Skin of body (tissue), 2 donors: ENCODE measurements around the gene GPC3. TPM values are rescaled to one million over a fixed set of nuclear protein-coding genes. Genes with fewer than 3 reads are reported as not detected.

Source experiments
- DNase-seq: peaks from one replicate; lab custom pipeline; 2025; lab: John Stamatoyannopoulos, UW
- total RNA-seq: library from RNA; depleted of rRNA; stranded (reverse); fragments of >200 nt; gene quantifications from one replicate; pipeline ENCODE4 v1.2.3, GENCODE V29; 2014

Gene GPC3
- total RNA-seq, 1 donor from 2014 or later: 307 TPM

DNA sequence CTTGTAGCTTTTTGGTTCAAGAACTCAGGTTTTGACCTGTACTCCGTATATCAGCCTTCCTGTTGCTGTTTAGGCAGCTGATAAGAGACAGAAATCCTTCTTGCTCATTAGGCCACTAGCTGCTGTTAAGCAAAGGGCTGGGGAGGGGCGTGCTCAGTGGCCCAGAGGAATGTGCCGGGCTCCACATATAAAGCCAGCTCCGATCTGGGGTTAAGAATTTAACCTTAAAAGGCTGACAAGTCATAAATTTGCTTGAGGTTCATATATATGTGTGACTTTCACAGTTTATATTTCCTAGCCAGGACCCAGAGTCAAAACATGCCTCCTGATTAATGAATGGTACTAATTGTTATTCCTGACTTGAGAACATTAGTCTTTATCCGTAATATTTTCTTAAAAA lies 15.3 kb downstream of the GPC3 start:
- DNase-seq: no peak

GRCh38 chrX:133969191-133969590 lies 16.2 kb downstream of the GPC3 start:
- no peak for DNase-seq

GRCh38 chrX:133968109-133968508 lies 17.3 kb downstream of the GPC3 start:
- no peak for DNase-seq

DNA sequence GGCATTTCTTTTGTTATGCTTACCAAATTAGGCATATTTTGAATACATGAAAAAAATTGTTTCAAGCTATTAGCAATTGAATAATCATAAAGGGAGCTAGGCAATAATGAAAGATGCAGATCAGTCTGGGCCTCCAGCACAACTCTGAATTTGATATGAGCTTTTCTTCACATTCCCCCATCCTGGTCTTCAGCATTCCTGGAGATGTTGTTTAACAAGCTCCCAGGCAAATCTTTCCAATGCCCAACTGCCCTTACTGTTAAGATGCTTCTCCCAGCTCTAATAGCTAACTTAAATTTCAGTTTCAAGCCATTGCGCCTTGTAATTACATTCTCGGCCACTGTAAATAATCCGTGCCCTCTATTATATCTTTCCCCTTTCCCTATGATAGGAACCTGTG lies 19.2 kb downstream of the GPC3 start:
- DNase-seq: no peak

- DNase-seq: no peak
Observed at GRCh38 chrX:133965321-133965720, 20.1 kb downstream of the GPC3 start.

- no peak for DNase-seq
Observed at GRCh38 chrX:133961046-133961445, 24.3 kb downstream of the GPC3 start.

DNA sequence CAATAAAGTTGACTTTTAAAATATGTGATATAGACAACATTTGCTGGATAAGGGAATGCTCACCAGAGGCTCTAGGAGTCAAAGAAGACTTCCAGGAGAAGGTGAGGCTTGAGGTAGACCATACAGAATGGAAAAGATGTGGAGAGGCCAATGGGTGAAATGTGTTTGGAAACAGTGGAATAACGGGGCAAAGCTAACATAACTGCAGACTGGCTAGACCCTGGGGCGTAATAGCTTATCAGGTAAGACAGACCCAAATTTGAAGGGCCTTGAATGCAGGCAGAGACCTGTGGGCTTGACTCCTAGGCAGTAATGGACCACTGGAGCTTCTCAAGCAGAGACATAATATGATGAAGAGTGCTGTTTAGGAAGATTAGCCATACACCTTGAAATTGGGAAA lies 25.4 kb downstream of the GPC3 start:
- DNase-seq: no peak

GRCh38 chrX:133958997-133959688 lies 26.3 kb downstream of the GPC3 start:
- DNase-seq: no peak

DNA sequence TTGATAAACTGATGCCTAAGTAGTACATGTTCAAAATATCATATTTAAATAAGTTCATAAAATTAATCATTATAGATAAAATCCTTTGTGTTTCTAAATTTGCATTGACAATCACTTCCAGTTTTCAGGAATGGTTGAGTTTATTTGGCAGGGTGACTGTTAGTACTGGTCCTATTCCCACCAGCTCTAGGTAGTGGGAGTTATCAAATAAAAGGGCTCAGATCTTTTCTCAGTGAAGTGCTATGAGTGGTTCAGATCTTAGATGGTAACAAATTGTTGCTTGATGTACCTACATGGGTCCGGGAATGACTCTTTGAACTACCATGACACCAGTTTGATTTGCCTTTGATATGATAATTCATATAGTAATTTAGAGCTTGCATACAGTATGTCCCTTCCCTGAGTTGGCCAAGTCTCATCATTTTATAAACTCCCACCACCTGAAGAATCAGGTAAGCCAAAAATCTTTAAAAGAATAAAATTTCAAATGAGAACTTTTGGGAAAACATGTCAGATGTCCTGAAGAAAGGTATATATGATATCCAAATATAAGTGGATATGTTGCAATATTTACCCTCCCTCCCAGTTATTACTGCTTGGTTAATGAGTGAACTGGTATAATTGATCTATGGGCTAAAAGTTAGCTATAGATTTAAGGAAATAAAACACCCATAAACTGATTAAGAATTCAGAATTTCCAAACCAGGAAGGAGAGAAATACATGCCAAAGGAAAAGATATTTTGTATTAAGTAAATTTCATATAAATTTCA lies 28.6 kb downstream of the GPC3 start:
- DNase-seq: no peak

GRCh38 chrX:133953785-133954355 lies 31.5 kb downstream of the GPC3 start:
- DNase-seq: no peak

DNA sequence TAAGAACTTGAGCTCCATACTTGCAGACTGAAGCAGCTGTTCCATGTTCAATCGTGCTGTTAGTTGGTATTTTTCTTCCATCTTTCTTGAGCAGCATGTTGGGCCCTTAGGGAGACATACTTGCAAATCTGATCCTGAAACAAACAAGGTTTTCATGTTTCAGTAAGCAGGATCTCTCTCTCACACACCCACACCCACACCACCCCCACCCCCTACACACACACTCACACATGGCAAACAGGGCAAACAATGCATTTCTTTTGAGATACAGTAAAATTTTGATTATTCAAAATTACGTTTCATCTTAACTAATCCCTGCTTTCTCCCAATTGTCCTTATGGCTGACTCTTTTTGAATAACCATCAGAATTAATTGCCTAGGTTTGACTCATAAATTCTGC lies 32.3 kb downstream of the GPC3 start:
- no peak for DNase-seq

- no peak for DNase-seq
Observed at GRCh38 chrX:133951098-133951497, 34.3 kb downstream of the GPC3 start.

GRCh38 chrX:133950214-133950613 lies 35.2 kb downstream of the GPC3 start:
- DNase-seq: no peak

DNA sequence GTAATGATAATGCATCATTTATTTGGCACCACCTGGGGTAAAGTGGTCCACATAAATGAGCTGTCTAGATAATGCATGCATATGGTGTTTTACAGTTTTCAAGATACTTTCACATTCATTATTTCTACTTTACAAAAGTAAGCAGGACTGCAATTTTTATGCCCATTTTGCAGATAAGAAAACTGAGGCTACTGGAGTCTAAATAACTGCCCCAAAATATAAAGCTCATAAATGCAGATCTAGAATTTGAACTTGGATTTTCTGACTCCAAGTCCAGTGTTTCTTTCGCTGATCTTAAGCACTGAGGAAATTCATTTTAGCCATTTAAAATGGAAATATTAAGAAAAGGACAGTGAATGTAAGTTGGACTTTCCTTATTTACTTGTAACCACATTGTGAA lies 36.5 kb downstream of the GPC3 start:
- DNase-seq: no peak

- no peak for DNase-seq
Observed at GRCh38 chrX:133947996-133948395, 37.4 kb downstream of the GPC3 start.

DNA sequence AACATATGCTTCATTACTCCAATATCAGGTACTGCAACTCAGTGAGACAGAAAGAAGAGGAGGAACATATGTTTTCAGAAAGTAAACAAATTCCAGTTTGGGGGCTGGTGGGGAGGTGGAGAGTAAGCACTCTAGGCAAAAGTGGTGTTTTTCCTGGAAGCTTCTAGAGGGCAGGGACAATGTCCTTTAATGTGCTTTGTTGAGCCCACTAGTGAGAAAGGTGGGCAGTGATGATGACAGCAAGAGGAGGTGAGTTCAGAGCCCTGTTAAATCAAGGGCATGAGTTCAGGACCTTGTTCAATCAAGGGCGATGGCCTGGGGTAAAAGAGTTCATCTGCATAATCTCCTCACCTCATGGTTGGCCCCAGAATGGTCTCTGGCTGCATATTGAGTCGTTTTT lies 38.4 kb downstream of the GPC3 start:
- DNase-seq: no peak

DNA sequence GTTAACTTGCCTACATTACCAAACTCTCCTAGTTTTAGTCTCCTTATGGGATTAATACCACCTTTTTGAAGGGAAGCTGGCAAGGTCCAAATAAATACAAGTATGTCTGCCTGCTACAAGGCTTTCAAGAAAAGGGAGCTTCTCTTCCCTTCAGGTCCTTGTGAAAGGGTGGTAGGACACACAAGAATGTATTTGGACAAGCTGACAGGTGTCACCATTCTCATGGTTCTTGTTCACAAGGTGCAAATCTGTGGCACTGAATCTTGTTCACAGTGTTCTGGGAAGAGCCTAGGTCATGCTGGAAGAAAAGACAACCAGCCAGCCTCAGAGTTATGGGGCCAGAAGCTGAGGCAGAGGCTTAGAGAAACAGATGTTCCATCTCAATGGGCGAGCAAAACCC lies 41.9 kb downstream of the GPC3 start:
- DNase-seq: no peak

DNA sequence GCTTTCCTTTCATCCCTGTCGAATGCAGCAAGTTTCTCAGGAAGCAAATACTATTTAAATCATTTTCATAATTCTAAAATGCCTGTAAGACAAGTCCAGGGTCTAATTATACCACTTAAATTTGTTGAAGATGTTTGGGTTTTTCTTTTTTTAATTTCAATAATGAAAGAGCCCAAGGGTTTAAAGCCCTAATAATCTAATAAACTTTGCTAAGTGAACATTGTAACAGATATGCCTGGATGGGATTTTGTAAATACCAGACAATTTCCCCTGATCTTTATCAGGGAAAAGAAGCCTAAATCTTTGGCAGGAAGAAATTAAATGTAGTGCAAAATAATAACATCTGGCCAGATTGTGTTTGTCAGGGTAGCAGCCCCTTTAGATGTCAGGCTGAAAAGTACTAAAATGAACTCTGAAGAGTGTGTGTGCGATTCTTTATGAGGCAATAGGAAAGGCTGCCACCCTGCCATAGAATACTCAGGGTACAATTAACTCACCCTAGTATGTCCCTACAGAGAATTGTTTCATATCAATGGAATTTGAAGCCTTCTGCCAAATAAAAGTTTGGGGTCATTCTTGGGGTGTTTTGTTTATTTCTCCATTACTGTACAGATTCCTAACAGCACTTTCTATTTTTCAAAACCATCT lies 45.6 kb downstream of the GPC3 start:
- DNase-seq: no peak

- no peak for DNase-seq
Observed at GRCh38 chrX:133938530-133938929, 46.9 kb downstream of the GPC3 start.

DNA sequence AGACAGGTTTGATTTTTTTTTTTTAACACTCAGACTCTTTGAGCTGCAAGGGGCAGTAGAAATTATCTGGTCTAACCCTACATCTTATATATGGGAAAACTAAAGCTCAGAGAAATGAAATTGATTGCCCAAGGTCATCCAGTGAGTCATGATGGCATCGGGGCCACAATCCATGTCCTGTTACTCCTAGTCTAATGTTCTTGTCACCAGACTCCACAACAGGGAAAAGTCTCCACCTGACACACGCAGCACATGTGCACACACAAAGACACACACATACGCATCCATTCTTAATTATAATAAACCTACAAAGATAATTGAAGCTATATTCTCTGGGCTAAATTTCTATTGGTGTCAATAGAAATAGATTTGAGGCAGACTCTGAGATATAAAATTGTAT lies 48.4 kb downstream of the GPC3 start:
- no peak for DNase-seq

GRCh38 chrX:133935076-133935475 lies 50.3 kb downstream of the GPC3 start:
- no peak for DNase-seq

DNA sequence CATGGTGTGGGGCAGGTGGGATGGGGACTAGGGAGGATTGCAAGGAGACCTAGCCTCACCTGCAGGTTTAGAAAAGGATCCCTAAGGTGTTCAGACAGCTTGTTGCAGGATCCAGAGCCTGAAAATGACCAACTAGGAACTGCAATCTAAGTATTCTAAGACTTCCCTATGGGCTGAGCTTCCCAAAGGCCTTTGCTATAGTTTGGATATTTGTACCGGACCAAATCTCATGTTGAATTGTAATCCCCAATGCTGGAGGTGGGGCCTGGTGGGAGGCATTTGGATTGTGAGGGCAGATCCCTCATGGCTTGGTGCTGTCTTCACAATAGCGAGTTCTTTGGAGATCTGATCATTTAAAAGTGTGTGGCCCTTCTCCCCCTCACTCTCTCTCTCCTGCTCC lies 52.1 kb downstream of the GPC3 start:
- DNase-seq: no peak
